COLO668 (cell line): Measurements from ENCODE around the gene WDR86.
A peak's percentile ranks its signal among the peaks of the same experiment; 100 is the strongest.

Source experiments
- DNase-seq: peaks from one replicate; lab custom pipeline; 2025; ENCODE audit not compliant: unreplicated experiment; lab: John Stamatoyannopoulos, UW

Gene WDR86

GRCh38 chr7:151440799-151441445 is 31.1 kb upstream of the WDR86 start:
- no peak for DNase-seq

DNA sequence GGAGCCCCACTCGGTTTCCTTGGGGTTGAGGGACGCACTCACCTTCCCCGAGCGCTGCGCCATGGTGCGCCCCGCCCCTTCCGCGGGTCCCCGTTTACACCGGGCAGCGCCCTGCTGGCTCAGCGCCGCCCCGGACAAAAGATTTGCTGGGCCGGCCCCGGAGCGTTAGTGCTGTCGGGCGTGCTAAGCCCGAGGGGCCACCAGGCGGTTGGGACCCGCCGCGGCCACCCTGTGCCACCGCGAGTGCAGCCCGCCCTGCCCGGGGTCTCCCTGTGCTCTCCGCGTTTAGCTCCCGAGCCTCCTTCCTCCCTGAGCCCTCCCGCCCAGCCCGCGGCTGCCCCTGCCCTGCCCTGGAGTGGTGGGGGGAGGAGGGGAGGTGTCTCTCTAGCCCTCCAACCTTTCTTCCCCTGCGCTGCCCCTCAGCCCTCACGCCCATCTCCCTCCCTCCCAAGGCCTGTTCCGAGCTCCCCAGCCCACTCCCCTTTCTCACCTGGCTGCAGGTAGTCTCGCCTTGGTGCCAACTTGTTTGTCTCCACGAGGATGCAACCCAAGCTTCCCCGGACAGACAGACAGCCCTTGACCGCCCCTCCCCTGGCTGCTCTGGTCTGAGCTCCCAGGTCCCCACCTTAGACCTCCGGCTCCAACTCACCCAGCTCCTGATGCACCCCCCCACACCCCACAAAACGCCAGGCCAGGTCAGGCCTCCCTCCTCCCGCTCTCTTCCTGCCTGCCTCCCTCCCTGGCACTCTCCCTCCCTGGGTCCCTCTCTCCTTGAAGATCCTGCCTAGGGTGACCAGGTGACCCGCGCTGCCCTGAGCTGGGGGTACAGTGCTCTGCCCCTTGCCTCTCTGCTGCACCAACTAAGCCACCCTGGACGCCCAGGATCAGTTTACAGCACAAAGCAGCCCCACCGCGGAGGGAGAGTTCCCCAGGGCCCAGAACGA is 30.3 kb upstream of the WDR86 start, which contains the start of gene CRYGN:
CRYGN (minus strand) TSS at position 287 of the 944 bp plus-strand sequence; CDS start at position 63, 224 bp downstream.
- no peak for DNase-seq

DNA sequence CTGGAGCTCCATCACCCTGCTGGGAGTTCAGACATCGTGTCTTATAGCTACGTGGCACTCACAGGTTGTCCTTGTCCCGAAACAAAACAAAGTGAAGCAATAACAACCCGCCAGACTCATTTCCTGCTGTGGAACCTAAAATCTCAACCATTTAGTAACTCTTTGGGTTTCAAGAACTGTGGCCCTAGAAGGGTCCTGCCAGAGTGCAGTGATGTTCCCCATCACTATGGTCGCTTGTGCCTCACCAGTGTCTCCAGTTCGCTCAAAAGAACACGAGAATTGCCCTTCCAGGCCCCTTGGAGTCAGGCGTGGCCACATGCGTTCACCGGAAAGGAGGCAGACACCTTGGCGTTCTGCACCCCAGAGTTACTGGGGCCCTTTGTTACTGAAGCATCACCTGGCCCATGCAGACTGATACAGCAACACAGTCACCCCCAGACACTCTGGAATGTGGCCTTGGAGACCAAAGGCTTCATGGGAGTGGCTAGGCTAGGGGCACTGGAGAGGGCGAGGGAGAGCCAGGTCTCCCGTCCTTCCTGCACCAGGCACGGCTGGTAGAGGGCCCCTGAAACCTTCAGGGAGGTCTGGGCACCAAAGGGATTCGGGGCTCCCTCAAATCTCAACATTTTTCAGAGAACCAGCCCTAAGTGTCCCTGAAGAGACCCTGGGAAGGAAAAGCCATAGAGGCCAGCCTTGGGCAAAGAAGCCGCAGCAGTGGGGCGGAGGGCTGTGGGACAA is 29.2 kb upstream of the WDR86 start:
- no peak for DNase-seq

DNA sequence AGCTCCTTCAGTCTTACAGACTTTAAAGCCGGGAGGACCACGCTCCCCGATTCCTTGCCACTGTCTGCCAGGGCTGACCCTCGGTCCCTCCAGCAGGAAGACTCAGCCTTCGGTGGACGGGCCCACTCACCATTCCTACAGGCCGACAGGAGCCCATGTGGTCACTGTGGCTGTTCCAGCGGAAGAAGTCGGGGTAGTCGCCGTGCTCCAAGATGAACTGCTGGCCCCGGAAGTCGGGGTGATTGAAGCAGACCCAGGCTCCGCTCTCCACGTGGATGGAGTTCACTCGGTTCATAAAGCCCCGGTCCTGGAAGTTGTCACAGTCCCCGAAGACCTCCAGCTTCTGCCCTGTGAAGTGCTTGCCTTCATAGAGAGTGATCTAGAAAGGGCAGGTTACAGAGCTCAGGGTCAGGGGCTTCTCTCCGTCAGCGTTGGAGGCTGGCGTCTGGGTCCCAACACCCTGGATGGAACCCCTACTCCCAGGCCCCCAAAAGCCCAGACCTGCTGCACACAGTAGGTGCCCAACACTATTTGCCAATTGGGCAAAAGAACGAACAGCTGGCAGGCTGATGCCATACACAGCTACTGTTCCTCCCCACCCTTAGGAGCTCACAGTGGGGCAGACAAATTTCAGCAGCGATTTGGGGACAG is 28.2 kb upstream of the WDR86 start:
- DNase-seq = no peak

- DNase-seq = no peak
Observed at GRCh38 chr7:151437159-151437553, 27.3 kb upstream of the WDR86 start.

- DNase-seq = no peak
Observed at GRCh38 chr7:151436446-151437158, 26.8 kb upstream of the WDR86 start.

DNA sequence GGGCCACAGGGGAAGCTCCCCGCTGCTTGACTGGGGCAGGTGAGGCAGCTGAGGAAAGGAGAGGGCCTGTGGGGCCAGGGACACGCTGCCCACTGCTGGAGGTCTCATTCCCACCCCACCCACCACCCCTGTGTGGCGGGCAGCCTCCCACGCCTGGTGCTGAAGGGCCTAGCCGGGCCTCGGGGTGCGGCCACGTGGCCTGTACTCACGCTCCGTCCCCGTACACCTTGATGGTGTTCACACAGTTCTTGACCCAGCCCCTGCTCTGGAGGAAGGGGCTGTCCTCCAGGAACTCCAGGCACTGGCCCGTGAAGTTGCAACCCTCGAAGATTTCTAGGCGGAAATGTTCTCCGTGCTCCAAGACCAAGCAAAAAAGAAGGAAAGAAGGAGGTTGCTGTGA is 26.1 kb upstream of the WDR86 start:
- no peak for DNase-seq

DNA sequence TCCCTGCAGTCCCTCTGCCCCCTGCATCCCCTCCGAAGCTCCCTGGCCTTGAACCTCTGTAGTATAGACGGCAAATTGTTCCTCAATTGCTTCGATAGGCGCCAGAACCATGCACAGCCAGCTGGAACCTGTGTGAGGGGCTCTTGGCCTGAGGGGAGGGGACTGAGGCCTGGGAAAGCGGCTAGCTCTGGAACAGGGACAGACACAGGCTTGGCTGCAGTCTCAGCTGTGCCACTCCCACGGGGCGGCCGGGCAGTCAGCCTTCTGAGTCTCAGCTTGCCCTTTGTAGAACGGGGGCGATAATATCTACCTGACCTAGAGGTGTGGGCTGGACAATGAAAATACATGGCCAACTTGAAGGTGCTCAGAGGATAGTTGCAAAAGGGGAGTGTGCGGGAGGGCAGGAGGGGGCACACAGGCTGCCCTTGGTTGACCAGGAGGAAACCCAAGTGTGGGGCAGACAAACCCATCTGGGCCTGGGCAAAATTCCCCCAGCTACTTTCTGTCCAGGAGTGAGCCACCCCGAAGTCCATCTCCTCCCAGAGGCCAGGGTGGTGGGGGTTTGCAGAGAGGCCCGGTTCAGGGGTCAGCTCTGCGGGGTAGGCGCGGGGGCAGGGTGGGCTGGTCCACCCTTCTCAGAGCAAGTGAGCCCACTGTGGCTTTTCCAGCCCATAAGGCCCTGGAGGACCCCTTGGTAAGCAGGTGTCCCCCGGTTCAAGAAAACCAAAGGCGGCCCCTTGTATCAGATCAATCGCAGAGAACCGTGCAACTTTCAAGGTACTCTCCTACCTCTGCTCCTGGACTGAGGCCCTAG is 25.5 kb upstream of the WDR86 start:
- DNase-seq = no peak

DNA sequence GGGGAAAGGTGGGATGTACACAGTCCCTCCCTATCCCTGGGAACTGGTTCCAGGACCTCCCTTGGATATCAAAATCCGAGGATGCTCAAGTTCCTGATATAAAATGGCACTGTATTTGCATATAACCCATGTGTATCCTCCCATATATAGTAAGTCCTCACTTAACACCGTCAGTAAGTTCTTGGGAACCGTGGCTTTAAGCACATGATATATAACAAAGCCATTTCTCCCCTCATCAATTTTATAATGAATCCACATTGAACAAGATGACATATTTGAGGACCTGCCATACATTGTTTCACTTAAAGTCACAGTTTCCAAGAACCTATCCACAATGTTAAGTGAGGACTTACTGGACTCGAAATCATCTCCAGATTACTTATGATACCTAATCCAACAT is 24.7 kb upstream of the WDR86 start:
- no peak for DNase-seq

DNA sequence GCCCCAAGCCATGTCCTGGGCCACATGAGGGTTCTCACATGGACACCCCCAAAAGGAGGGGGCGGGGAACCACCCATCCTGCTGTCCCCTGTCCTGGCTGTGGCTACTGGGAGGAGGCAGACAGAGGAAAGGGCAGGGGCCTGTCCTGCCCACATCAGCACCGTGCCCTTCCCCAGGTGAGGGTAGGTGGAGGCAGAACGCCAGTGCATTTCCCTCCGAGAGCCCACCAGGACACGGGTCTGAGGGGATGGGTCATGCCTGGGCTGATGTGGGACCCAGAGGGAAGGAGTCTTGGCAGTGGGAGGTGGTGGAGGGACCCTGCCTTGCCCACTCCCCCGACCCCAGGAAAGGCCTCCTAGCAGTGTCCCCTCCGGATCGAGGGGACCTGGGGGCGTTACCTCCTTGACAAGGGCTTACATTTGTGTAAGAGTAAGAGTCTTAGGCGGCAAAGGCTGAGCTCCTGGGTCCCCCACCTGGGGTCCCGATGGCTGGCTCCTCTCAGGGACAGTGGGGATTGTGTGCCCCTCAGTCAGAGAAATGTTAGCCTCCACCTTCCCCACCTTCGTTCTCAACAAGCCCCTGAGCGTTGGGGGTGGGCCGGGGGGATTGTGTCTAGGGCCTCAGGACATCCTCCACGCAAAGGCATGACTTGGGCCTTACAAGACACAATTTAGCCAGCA is 24.0 kb upstream of the WDR86 start:
- DNase-seq = no peak

DNA sequence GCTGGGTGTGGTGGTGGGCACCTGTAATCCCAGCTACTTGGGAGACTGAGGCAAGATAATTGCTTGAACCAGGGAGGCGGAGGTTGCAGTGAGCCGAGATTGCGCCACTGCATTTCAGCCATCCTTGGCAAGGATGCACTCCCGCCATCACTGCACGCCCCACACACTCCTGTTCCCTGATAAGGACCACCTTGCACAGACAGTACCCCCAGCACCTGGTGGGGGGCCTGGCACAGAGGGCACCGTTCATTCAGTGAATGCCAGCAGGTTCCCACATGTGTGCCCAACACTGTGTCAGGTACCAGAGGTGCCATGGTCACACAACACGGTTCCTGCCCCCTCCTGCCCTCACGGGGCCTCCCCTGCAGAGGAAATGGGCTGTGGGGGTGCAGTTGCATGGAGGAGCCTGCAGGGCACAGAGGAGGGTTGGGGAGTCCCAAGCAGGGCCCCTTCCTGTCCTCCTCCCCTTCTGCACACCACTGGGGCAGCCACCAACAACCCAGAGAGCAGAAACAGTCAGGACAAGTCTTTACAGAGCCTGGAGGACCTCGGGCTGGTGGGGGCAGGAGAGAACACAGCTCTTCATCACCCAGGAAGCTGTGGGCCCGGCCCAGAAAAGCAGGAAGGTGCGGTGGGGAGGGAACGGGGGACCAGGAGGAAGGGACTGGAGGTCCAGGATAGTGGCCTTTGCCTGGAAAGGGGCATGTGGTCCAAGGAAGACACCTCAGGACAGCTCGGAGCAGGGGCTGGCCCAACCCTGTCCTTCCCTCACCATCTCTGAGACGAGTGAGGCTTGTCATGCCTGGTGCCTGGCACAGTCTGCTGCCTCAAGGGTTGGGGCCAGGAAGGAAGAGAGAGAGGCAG is 23.1 kb upstream of the WDR86 start:
- no peak for DNase-seq

- DNase-seq = no peak
Observed at GRCh38 chr7:151431768-151432311, 22.0 kb upstream of the WDR86 start.

- DNase-seq = no peak
Observed at GRCh38 chr7:151431281-151431767, 21.5 kb upstream of the WDR86 start.

DNA sequence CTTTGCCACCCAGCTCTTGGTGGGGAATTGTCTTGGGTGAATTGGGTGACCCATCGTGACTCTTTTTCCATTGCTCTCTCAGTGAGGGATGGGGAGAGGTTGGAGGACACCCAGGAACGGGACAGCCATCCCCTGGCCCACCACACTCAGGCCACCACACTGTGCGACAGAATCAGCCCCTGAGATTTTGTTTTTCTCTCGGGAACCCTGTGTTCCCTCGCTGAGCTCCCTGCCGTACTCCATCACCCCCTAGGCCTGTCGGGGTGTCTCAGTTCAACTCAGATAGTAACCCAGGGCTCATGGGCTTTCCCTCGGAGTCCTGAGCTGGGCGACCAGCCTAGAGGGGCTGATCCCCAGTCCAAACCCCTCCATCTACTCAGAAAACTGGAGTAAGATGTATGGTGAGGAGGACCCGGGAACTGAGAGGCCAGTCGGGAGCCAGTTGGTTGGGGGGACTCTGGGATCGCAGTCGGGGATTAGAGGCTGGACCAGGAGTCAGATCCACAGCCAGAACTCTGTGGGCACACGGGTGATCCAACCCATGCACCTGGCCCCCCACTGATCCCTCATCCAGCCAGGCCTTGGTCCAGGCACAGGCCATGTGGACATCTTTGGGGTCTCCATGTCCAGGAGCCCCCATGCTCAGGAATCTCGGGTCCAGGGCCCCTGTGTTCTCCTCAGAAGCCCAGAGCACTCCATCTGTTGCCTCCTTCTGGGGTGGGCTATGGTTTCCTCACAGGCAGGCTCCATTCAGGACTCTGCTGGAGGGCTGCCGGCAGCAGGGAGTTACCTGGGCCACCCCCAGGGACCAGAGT is 20.8 kb upstream of the WDR86 start:
- no peak for DNase-seq

- DNase-seq = peak; percentile 70
Observed at GRCh38 chr7:151429560-151430331, 19.9 kb upstream of the WDR86 start.

GRCh38 chr7:151429237-151429559 is 19.4 kb upstream of the WDR86 start:
- no peak for DNase-seq
